B cell (primary cell): ENCODE results near the gene HEPN1. TPM values are rescaled to one million over a fixed set of nuclear protein-coding genes. Genes with fewer than 3 reads are reported as not detected.

ENCODE experiments used
- ATAC-seq: fragments of 200-7000 bp; cut with Tn5 transposase; one replicate; pipeline ENCODE4 v1.10.0; 2021; ENCODE audit warnings: low read depth, mild to moderate bottlenecking, moderate number of reproducible peaks, moderate library complexity
- CTCF ChIA-PET: fragments of 350-600 bp; sonication (Branson Sonifier 250); formaldehyde crosslinking; loops from one replicate; lab custom pipeline; 2021; ENCODE audit warnings: antibody characterized with exemption, inconsistent platforms; lab: Charles Lee
- POLR2A ChIA-PET: fragments of 350-600 bp; sonication (Branson Sonifier 250); formaldehyde crosslinking; loops from one replicate; lab custom pipeline; 2021; ENCODE audit warnings: antibody characterized with exemption; lab: Charles Lee
- DNase-seq: peaks from one replicate; pipeline ENCODE4 v3.0.0; 2013
- H2AFZ ChIP-seq: 2 replicates; pipeline ENCODE4 v1.6.1; 2012; ENCODE audit warnings: mild to moderate bottlenecking, low read depth, low read length; ENCODE audit not compliant: insufficient read depth, poor library complexity, severe bottlenecking
- H3K27ac ChIP-seq, 2 donors: 1 replicate in 1 of 2; 2 replicates in 1 of 2; pipeline ENCODE4 v1.5.1; 2012 to 2013; ENCODE audit warnings: low read length in 2 of 2, mild to moderate bottlenecking in 2 of 2, moderate library complexity in 1 of 2
- H3K27me3 ChIP-seq, 4 experiments: fragments of 200-600 bp in 1 of 4; sonication (generic) in 1 of 4; replicated peaks in 1 of 4; 1 replicate in 2 of 4; 2 replicates in 2 of 4; pipeline versions ENCODE4 v1.6.1 to v1.7.0; 2013 to 2016; ENCODE audit warnings: low read length in 3 of 4, mild to moderate bottlenecking in 2 of 4, mixed read lengths in 1 of 4, moderate library complexity in 1 of 4; ENCODE audit not compliant: insufficient read depth in 4 of 4, control insufficient read depth in 3 of 4; ENCODE audit errors: control extremely low read depth in 1 of 4
- H3K36me3 ChIP-seq, 2 experiments: replicated peaks in 1 of 2; 1 replicate in 1 of 2; 2 replicates in 1 of 2; pipeline versions ENCODE4 v1.6.1 to v1.7.1; 2013; ENCODE audit warnings: low read length in 1 of 2; ENCODE audit not compliant: insufficient read depth in 2 of 2, control insufficient read depth in 1 of 2; ENCODE audit errors: control extremely low read depth in 1 of 2, extremely low read depth in 1 of 2
- H3K4me1 ChIP-seq, 2 donors: fragments of 200-600 bp in 1 of 2; sonication (generic) in 1 of 2; 1 replicate in 1 of 2; 2 replicates in 1 of 2; pipeline versions ENCODE4 v1.5.1 to v1.6.1; 2013 to 2017; ENCODE audit warnings: low read length in 2 of 2; ENCODE audit not compliant: control insufficient read depth in 2 of 2, insufficient read depth in 2 of 2
- H3K4me2 ChIP-seq: replicated peaks from 2 replicates; pipeline ENCODE3; 2012; ENCODE audit warnings: mild to moderate bottlenecking, low read depth, low read length; ENCODE audit not compliant: poor library complexity, severe bottlenecking
- H3K4me3 ChIP-seq, 5 experiments: fragments of 200-600 bp in 1 of 5; sonication (generic) in 1 of 5; 1 replicate in 3 of 5; 2 replicates in 2 of 5; pipeline versions ENCODE4 v1.5.1 to v1.7.0; 2011 to 2016; ENCODE audit warnings: low read length in 4 of 5, mild to moderate bottlenecking in 4 of 5, low read depth in 2 of 5, control low read depth in 1 of 5, moderate library complexity in 1 of 5; ENCODE audit not compliant: insufficient read depth in 1 of 5; ENCODE audit errors: control extremely low read depth in 1 of 5, extremely low read depth in 1 of 5
- H3K79me2 ChIP-seq: fragments of 200-600 bp; sonication (generic); one replicate; pipeline ENCODE4 v1.6.0; 2016; ENCODE audit warnings: low read length; ENCODE audit not compliant: control insufficient read depth, insufficient read depth
- H3K9ac ChIP-seq: fragments of 200-600 bp; sonication (generic); 2 replicates; pipeline ENCODE4 v1.6.1; 2017; ENCODE audit warnings: mild to moderate bottlenecking, low read length, moderate library complexity
- H3K9me3 ChIP-seq, 3 donors: one replicate each; pipeline versions ENCODE4 v1.6.1 to v1.7.1; 2013; ENCODE audit warnings: low read length in 2 of 3; ENCODE audit not compliant: control insufficient read depth in 2 of 3, insufficient read depth in 1 of 3; ENCODE audit errors: control extremely low read depth in 1 of 3
- H4K20me1 ChIP-seq: 2 replicates; pipeline ENCODE4 v1.6.0; 2012; ENCODE audit warnings: mild to moderate bottlenecking, low read length; ENCODE audit not compliant: insufficient read depth, control insufficient read depth, poor library complexity, severe bottlenecking
- H3K27ac Mint-ChIP-seq: one replicate; pipeline ENCODE4 v1.8.0; 2021; ENCODE audit warnings: mixed read lengths
- H3K27me3 Mint-ChIP-seq: one replicate; pipeline ENCODE4 v1.8.0; 2021; ENCODE audit warnings: mixed read lengths
- H3K4me1 Mint-ChIP-seq: one replicate; pipeline ENCODE4 v1.8.0; 2021; ENCODE audit warnings: mixed read lengths
- H3K4me3 Mint-ChIP-seq: one replicate; pipeline ENCODE4 v1.8.0; 2021; ENCODE audit warnings: mixed read lengths
- H3K9me3 Mint-ChIP-seq: one replicate; pipeline ENCODE4 v1.8.0; 2022; ENCODE audit warnings: mixed read lengths; ENCODE audit not compliant: insufficient read depth
- CTCF ChIP-seq: fragments of 200-600 bp; IDR thresholded peaks from one replicate; pipeline ENCODE4 v1.8.0; 2022; ENCODE audit warnings: antibody characterized with exemption, mild to moderate bottlenecking
- EZH2 ChIP-seq: IDR thresholded peaks from 2 replicates; pipeline ENCODE4 v1.6.1; 2012; ENCODE audit warnings: borderline replicate concordance, low read depth, mild to moderate bottlenecking, moderate library complexity, low read length; ENCODE audit not compliant: insufficient read depth, poor library complexity, severe bottlenecking
- WGBS: methylation state at CpG from one replicate; pipeline ENCODE4 v1.1.5; 2013; ENCODE audit warnings: missing lambda C conversion rate; ENCODE audit not compliant: insufficient coverage; 5-methylcytosine and 5-hydroxymethylcytosine counted together
- intact Hi-C: fragments of 100-400 bp; cut with micrococcal nuclease; formaldehyde crosslinking; loops from one replicate; pipeline ENCODE4 v1.10.0; 2022
- polyA plus RNA-seq: library from polyadenylated mRNA; depleted of rRNA; stranded (reverse); fragments of >200 nt; gene quantifications from 2 replicates; pipeline ENCODE4 v1.2.3, GENCODE V29; 2012
- total RNA-seq, 2 donors: library from RNA; stranded (reverse); fragments of 120-200 nt in 1 of 2; gene quantifications; 1 replicate in 1 of 2; 2 replicates in 1 of 2; pipeline versions ENCODE4 v1.2.3 to v1.2.4, GENCODE V29; 2013 to 2022

The HEPN1 gene
- total and polyA plus RNA-seq, 2 donors (not counting 1 experiment from before 2014, with no cell fraction given) = not detected

DNA sequence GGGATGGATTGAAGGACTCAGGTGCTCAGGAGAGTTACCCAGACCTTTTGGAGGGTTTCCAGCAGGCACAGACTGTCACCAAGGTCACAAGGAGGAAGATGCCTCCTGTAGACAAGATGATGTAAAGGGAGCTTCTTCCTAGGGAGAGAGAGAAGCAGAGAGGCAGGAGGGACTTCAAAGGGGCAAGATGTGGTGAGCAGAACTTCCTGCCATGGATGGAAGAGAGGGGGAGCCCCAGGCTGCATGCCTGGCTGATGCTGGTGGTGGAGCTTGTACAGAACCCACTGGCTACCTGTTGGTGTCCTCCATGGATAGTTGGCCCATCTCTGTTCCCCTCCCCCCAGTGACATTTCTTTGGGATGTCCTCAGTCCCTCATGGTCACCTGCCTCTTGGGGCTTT is 4.2 kb downstream of the HEPN1 start:
- no peak for TF ChIP-seq CTCF
- TF ChIP-seq EZH2 = no peak
- ChIA-PET POLR2A (no interaction called here), CTCF (no interaction called here)
- Histone ChIP-seq H3K9me3 (peaks cover 0 to 6% (median 0%) of the 10 kb centered on the region in 3 donors), H2AFZ (no peak overlapping the region), H4K20me1 (no peaks in the 10 kb centered on the region), H3K4me2 (no peak overlapping the region), H3K27me3 (peaks cover 0 to 36% (median 7%) of the 10 kb centered on the region in 4 experiments), H3K4me1 (peaks cover 0 to 7% of the 10 kb centered on the region in 2 donors), H3K4me3 (no peak overlapping the region), H3K79me2 (no peaks in the 10 kb centered on the region), H3K9ac (no peak overlapping the region), H3K27ac (no peak overlapping the region), H3K36me3 (no peaks in the 10 kb centered on the region)
- DNase-seq (no peak), ATAC-seq (no peak)
- Mint-ChIP-seq H3K9me3 (no peaks in the 10 kb centered on the region), H3K27me3 (peaks cover 42% of the 10 kb centered on the region), H3K27ac (no peak overlapping the region), H3K4me3 (no peak overlapping the region), H3K4me1 (peaks cover 2% of the 10 kb centered on the region)
- intact Hi-C loops = no loop called here

DNA sequence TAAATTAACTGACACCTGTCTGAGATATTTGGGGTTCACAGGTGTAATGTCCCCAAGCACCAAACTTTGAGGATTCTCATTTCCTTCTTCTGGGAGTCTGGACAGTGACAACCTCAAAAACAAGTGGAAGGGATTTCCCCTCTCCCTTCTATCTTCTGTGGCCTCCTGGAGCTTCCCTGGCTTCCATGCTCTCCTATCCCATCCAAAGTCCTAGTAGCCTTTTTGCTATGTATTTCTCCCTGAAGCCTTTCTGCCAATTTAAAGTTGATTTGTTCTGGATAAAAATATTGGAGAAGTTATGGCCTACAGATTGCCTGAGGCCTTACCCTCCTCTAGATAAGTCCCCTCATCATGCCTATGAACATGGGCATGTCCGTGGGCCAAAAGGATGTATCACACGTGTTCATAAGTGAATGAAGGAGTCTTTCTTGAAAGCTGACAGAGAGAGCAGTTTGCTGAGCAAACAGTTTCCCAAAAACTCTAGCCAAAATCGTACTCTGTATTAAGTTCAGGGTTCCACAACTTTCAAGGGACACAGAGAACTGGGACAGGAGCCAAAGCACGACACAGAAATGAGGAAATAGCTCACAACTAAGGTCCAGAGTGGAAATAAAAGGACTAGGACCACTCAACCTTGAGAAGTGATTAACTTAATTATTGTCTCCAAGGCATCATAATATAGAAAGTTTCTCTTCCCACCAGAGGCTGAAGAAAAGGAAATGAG is 10.1 kb downstream of the HEPN1 start:
- no peak for ATAC-seq
- H3K4me3 ChIP-seq = no peak overlapping the region
- no peaks in the 10 kb centered on the region for H3K4me1 ChIP-seq
- H3K9ac ChIP-seq = no peak overlapping the region
- no peak for DNase-seq
- no peak overlapping the region for H2AFZ ChIP-seq
- H3K36me3 ChIP-seq = no peaks in the 10 kb centered on the region
- no peak for TF ChIP-seq CTCF
- TF ChIP-seq EZH2 = no peak
- H3K79me2 ChIP-seq = no peaks in the 10 kb centered on the region
- 58% methylated on average over 3 of the region's 4 CpGs for WGBS
- intact Hi-C loops = no loop called here
- H3K4me1 Mint-ChIP-seq = peaks cover 2% of the 10 kb centered on the region
- H3K27me3 Mint-ChIP-seq = peaks cover 8% of the 10 kb centered on the region
- no peaks in the 10 kb centered on the region for H3K9me3 ChIP-seq
- no peaks in the 10 kb centered on the region for H3K9me3 Mint-ChIP-seq
- H3K4me3 Mint-ChIP-seq = no peak overlapping the region
- H4K20me1 ChIP-seq = no peaks in the 10 kb centered on the region
- H3K27ac Mint-ChIP-seq = no peak overlapping the region
- no peaks in the 10 kb centered on the region for H3K27me3 ChIP-seq
- CTCF ChIA-PET = no interaction called here
- H3K4me2 ChIP-seq = no peak overlapping the region
- no peak overlapping the region for H3K27ac ChIP-seq
- POLR2A ChIA-PET = no interaction called here
